GM21390 (cell line): ENCODE results near the gene FKBP3.

Experiments
- ATAC-seq: cut with Tn5 transposase; IDR thresholded peaks from one replicate; pipeline ENCODE4 v1.9.1; 2021; ENCODE audit not compliant: unreplicated experiment

Gene FKBP3

DNA sequence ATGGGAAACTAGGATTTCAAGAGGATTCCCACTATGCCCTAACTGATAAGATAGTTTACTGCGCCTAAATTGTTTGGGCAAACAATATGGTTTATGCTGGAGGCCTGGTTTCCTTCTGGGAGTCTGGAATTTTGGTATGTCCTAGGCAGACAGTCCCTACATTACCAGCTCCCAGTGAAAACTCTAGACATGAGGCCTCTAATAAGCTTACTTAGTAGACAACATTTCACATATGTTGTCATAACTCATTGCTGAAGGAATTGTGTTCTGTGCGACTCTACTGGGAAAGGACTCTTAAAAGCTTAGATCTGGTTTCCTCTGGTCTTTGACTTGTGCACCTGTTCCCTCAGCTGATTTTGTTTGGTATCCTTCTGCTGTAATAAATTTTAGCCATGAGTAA lies 68.3 kb downstream of the FKBP3 start:
- no peak for ATAC-seq
